ENCODE results near the gene AQP2. TPM values are rescaled to one million over a fixed set of nuclear protein-coding genes. Genes with fewer than 3 reads are reported as not detected.
A peak's percentile ranks its signal among the peaks of the same experiment; 100 is the strongest.

AQP2 gene
- total RNA-seq, 1 experiment from 2014 or later, result not detected

DNA sequence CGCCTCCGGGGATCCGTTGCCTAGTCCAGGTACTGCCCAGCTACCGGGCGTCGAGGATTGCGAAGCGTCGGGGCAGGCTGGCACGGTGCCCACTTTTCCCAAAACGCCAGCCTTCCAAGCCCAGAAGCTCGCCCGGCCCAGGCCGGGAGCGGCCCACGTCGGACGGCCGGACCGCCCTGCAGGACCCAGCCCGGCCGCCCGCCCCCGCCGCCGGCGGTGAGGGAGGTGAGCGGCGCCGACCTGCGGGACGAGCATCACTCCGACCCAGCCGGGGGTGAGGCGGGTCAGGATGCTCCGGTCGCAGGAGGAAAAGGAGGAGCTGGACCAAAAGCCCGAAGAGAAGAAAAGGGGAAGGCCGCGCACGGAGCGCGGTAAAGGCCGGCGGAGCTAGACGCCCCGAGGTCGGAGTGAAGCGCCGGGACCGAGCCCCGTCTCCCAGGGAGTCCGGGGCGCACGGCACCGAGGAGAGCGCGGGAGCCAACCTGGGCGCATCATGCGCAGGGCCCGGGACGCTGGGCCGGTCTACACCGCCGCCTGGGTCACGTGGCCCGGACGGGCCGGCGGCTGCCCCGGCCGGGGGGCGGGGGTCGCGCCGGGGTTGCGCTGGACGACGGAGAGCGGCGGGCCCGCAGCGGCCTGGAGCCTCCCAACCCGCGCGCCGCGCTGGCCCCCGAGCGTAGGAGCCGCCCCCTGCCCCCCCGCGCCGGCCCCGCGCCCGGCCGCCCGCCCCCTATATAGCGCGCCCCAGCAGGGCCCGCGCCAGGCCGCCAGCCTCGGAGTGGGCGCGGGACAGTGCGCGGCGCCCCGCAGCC, 10.8 kb downstream of the AQP2 start, which contains the start of gene AQP5:
TSS of gene AQP5 (plus strand) at position 762 of the 812 bp plus-strand sequence. CDS start 146 bp downstream, outside the sequence.
- in situ Hi-C loops (cut with HindIII; ENCODE audit: low pct_unique_long_range_greater_than_20kb, low sequenced_read_pairs), result no loop called here
- no peak for DNase-seq (ENCODE audit: low read depth, low spot score)

- DNase-seq (ENCODE audit: low read depth, low spot score), result no peak
- in situ Hi-C loops (cut with HindIII; ENCODE audit: low pct_unique_long_range_greater_than_20kb, low sequenced_read_pairs), result no loop called here
Observed at GRCh38 chr12:49961993-49962764, 11.6 kb downstream of the AQP2 start.

DNA sequence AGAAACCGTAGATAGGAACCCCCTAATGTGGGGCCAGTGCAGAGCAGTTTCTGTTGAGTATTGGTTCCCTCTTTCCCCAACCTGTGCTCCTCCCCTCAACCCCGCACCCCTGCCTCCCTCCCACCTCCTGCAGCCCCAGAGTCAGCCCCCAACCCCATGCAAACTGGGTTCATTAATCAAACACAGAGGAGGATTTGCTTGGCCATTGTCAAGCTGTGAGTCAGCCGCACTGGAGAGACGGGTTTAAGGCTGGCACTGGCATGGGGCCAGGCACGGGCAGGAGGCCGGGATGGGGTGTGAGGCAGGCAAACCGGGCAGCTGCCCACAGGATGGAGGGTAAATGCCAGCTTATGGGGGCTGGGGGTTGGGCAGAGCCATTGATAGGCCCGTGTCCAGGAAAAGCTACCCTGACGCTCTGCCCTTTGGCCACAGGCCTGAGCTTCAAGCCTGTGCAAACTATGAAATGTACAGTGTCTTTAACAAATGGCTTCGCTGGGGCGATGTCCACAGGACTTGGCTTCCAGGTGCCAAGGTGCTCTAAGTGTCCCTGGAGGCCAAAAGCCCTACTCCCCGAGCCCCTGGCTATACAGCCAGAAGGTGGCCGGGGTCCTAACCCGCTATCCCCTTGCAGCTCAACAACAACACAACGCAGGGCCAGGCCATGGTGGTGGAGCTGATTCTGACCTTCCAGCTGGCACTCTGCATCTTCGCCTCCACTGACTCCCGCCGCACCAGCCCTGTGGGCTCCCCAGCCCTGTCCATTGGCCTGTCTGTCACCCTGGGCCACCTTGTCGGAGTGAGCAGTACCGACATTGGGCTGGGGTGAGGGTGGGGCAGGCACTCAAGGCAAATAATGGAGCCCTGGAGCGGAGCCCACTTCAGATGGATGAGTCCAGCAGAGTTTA, 12.6 kb downstream of the AQP2 start:
- in situ Hi-C loops (cut with HindIII; ENCODE audit: low pct_unique_long_range_greater_than_20kb, low sequenced_read_pairs), result no loop called here

DNA sequence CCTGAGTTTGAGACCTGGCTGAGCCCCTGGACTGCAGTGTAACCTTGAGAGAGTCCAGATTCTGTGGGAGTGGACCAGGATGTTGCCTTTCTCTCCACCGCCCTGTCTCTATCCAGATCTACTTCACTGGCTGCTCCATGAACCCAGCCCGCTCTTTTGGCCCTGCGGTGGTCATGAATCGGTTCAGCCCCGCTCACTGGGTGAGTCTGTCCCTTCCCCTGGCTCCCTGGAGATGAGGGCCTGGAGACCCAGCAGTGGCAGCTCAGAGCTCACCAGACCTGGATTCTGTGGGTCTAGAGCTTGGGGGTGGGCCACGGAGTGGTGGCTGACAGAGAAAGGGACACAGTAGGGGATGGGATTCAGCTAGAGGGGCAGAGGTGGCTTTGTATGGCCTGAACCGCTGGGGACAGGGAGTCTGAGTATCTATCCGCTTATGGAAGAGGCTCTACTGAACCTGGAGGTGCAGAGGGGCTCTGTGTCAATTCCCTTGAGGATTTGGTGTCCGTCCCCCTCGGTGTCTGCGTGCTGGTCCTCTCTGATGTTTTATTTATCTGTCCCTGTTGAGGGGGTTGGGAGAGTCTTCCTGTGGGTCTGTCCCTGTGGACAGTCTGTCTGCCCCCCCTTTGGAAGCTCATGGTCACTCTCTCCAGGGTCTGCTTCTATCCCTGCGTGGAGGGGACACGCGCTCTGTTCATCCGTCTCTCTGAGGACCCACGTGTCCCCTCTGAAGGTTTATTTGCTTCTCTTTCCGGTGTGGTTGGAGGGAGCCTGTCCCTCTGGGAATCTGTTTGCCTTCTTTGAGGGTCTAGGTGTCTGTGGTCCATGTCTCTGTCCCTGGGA, 13.7 kb downstream of the AQP2 start:
- DNase-seq (ENCODE audit: low read depth, low spot score), result no peak
- in situ Hi-C loops (cut with HindIII; ENCODE audit: low pct_unique_long_range_greater_than_20kb, low sequenced_read_pairs), result no loop called here

More for the DNA sequence above, 12.6 kb downstream of the AQP2 start:
- no peak for DNase-seq (ENCODE audit: low read depth, low spot score)

- DNase-seq (ENCODE audit: low read depth, low spot score), result no peak
- in situ Hi-C loops (cut with HindIII; ENCODE audit: low pct_unique_long_range_greater_than_20kb, low sequenced_read_pairs), result no loop called here
Observed at GRCh38 chr12:49964849-49965624, 14.5 kb downstream of the AQP2 start.

- no peak for DNase-seq (ENCODE audit: low read depth, low spot score)
- in situ Hi-C loops (cut with HindIII; ENCODE audit: low pct_unique_long_range_greater_than_20kb, low sequenced_read_pairs), result no loop called here
Observed at GRCh38 chr12:49965836-49966235, 15.3 kb downstream of the AQP2 start.

DNA sequence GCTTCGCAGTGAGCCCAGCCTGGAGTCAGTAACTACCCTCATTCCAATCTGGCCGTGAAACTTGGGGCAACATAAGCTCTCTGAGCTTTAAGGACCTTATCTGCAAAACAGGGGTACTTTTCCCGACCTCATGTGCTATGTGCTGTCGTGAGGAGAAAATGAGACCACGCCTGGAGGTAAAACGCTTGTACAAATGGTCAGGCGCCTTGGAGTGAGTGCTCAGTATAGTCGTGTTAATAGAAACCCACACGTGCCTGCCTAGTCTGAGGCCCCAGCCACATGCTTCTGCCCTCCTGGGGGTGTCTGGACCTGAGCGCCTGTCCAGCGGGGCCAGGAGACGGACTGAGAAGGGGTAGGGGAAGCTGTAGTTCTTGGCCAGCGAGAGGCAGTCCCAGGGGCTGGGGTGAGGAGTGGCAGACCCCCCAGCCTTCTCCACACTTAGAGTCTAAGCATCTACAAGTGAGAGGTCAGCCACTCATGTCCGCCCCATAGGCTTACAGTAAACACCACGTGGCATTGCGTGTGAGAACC, 16.0 kb downstream of the AQP2 start:
- no peak for DNase-seq (ENCODE audit: low read depth, low spot score)
- in situ Hi-C loops (cut with HindIII; ENCODE audit: low pct_unique_long_range_greater_than_20kb, low sequenced_read_pairs), result no loop called here

DNA sequence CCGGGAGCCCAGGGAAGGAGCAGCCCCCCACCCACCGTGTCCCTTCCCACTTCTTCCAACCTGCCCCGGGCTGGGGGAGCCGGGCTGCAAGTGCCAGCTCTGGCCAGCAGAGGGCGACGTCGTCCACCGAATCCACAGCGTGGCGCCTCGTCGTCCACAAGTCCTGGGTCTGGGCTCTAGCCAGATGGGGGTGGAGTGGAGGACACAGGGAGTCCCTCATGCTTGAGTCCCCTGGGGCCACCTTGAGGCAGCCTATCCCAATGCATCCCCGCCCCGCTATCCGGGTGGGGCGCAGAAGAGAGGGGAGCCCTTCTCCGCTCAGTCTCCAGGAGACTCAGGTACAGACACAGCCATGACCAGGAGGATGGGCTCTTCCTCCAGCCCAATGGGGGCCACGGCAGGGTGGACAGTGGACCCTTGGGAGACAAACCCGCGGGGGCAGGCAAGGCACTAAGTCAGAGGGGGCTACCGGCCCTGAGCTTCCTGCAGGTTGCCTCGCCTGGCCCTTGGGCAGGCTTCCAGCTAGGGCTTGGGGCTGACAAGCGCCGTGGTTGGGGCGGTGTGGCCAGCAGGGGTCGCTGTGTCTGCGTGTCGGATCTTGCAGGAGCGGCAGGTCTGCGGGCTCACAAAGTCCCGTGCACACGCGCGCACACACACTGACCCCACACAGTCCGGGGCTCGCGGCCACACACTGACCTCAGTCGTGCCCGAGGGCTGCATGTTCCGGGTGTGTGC, 16.7 kb downstream of the AQP2 start:
- in situ Hi-C loops (cut with HindIII; ENCODE audit: low pct_unique_long_range_greater_than_20kb, low sequenced_read_pairs), result no loop called here
- DNase-seq (ENCODE audit: low read depth, low spot score), result peak; percentile 84

DNA sequence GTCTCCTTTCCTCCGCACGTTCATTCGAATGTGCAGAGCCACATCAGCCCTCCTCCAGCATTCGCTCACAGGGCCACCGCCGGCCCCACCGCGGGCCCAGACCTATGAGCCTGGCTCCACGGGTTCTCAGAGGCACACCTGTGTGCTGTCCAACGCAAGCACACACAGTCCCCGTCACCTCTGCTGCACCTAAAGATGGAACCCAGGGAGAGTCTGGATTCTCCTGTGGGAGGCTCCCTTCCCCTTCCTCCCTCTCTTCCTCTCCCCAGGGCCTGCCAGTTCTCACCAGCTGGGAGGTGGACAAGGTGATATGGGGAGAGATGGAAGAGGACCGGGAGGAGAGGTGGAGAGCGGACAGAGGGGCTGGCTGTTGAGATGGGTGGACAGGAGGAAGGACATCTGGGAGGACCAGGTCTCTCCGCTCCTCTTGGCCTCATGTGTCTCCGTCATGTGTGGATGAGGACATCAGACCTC, 17.3 kb downstream of the AQP2 start:
- no peak for DNase-seq (ENCODE audit: low read depth, low spot score)
- in situ Hi-C loops (cut with HindIII; ENCODE audit: low pct_unique_long_range_greater_than_20kb, low sequenced_read_pairs), result no loop called here

GRCh38 chr12:49968471-49968870, 17.9 kb downstream of the AQP2 start:
- no peak for DNase-seq (ENCODE audit: low read depth, low spot score)
- in situ Hi-C loops (cut with HindIII; ENCODE audit: low pct_unique_long_range_greater_than_20kb, low sequenced_read_pairs), result no loop called here

DNA sequence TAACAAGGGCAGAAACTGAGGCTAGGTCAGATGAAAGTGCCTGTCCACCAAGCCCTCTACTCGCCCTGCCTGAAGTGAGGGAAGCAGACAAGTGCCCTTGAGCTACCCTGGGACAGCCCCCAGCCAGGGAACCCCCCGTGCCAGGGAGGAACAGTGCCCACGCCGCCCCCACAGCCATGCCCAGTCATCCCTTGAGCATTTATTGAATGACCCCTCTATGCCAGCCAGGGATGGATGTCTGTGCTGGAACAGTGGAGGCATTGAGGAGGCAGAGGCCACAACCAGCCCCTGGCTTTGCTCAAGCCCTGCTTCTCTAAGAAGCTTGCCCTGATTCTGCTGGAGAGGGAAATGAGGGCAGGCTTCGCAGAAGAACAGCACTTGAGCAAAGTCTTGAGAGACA, 18.5 kb downstream of the AQP2 start:
- in situ Hi-C loops (cut with HindIII; ENCODE audit: low pct_unique_long_range_greater_than_20kb, low sequenced_read_pairs), result no loop called here
- peak; percentile 79 for DNase-seq (ENCODE audit: low read depth, low spot score)

DNA sequence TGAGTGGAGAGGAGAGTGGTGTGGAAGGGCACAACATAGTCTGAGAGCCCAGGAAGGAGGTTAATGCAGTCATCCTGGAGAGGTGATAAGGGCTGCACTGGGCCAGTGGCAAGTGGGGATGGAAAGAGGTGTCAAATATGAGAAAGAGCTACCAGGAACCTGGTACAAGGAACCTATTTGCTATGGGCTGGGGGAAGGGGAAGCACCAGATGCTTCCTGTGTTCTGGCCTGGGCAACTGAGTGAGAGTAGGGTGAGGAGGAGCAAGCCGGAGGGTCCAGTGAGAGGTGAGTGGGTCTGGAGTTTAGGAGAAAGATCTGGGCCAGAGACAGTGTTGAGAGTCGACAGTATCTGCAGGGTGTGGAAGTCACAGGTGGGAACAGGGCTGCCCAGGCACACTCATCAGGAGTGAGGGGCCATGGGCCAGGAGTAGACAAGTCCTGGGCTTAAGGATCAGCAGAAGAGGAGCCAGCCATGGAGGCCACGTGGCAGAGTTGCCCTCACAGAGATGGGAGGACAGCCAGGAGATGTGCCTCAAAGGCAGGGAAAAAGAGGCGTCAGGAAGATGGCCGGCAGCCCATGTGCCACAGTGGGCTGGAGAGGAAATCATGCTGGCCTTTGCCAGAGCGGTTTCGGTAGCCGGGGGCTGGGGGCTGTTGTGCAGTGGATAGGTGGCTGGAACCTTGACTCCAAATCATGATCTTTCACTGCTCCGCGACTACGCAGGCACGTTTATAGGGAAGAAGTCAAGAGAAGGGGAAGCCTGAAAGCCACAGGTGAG, 19.3 kb downstream of the AQP2 start:
- in situ Hi-C loops (cut with HindIII; ENCODE audit: low pct_unique_long_range_greater_than_20kb, low sequenced_read_pairs), result no loop called here
- no peak for DNase-seq (ENCODE audit: low read depth, low spot score)

DNA sequence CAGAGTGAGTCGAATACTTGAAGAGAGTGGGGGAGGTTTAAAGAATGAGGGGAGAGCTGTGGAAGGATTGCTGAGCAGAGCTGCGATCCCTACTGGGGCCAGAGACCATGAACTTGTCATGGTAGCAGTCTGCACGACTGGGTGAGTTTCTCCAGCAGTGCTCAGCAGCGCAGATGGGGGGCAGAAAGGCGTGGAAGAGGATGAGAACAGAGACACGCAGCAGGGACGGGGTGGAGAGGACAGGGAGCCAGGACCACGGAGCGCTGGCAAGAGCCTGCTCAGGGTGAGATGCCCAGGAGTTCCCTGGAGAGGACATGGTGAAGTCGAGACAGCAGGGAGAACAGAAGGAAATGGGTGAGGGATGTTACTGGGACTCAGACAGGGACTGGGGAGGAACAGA, 20.1 kb downstream of the AQP2 start:
- in situ Hi-C loops (cut with HindIII; ENCODE audit: low pct_unique_long_range_greater_than_20kb, low sequenced_read_pairs), result no loop called here
- no peak for DNase-seq (ENCODE audit: low read depth, low spot score)

GRCh38 chr12:49971141-49971540, 20.6 kb downstream of the AQP2 start:
- in situ Hi-C loops (cut with HindIII; ENCODE audit: low pct_unique_long_range_greater_than_20kb, low sequenced_read_pairs), result no loop called here
- no peak for DNase-seq (ENCODE audit: low read depth, low spot score)

DNA sequence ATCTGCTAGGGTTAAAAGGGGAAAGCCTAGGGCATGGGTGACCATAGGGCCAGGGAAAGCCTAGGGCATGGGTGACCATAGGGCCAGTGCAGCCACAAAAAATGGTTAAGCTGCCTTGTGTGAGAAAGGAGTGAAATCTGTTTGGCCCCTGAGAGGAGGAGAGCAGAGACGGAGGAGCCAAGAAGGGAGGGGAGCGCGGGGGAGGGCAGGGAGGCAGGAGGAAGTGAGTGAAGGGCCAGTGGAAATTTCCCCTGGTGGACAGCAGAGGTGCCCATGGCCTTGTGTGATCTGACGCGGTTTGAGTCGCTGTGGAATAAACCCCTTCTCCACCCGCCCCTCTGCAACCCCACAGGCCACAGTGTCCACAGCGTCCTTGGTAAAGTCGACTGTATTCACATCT, 21.6 kb downstream of the AQP2 start:
- in situ Hi-C loops (cut with HindIII; ENCODE audit: low pct_unique_long_range_greater_than_20kb, low sequenced_read_pairs), result no loop called here
- DNase-seq (ENCODE audit: low read depth, low spot score), result no peak

All from SK-MEL-5 (cell line).